H1 (cell line): ENCODE results near the gene MAPK14. TPM values are rescaled to one million over a fixed set of nuclear protein-coding genes. Genes with fewer than 3 reads are reported as not detected.

Source experiments
- CTCF ChIA-PET: fragments of 300-600 bp; sonication (Branson Sonifier 250); formaldehyde crosslinking; loops from one replicate; lab custom pipeline; 2021; ENCODE audit not compliant: partially characterized antibody; lab: Charles Lee
- POLR2A ChIA-PET: fragments of 300-600 bp; sonication (Branson Sonifier 250); formaldehyde crosslinking; loops from one replicate; lab custom pipeline; 2021; ENCODE audit warnings: inconsistent platforms; ENCODE audit not compliant: partially characterized antibody; lab: Charles Lee
- DNase-seq, 2 experiments: peaks; one replicate each; pipeline versions ENCODE4 v3.0.0 to v3.0.0-alpha.2; 2010 to 2022; ENCODE audit warnings: low spot score in 2 of 2, low read depth in 1 of 2, mixed read lengths in 1 of 2
- FAIRE-seq: peaks from 2 replicates; lab custom pipeline; 2011; peaks lifted over from hg19 to GRCh38; lab: Jason Lieb, UNC
- H2AFZ ChIP-seq: 2 replicates; pipeline ENCODE4 v1.8.1; 2012; ENCODE audit warnings: low read length, inconsistent platforms
- H2AK5ac ChIP-seq: 2 replicates; pipeline ENCODE4 v1.6.1; 2013; ENCODE audit warnings: low read depth, low read length
- H2BK120ac ChIP-seq: replicated peaks from 2 replicates; pipeline ENCODE3; 2013; ENCODE audit warnings: low read depth, low read length, inconsistent platforms
- H2BK12ac ChIP-seq: 2 replicates; pipeline ENCODE4 v1.6.1; 2013; ENCODE audit warnings: low read depth, low read length
- H2BK15ac ChIP-seq: 2 replicates; pipeline ENCODE4 v1.6.1; 2013; ENCODE audit warnings: low read length
- H2BK20ac ChIP-seq: 2 replicates; pipeline ENCODE4 v1.6.1; 2013; ENCODE audit warnings: low read length
- H2BK5ac ChIP-seq: 2 replicates; pipeline ENCODE4 v1.6.1; 2013; ENCODE audit warnings: low read depth, low read length
- H3K14ac ChIP-seq: 2 replicates; pipeline ENCODE4 v1.6.1; 2013; ENCODE audit warnings: inconsistent platforms; ENCODE audit not compliant: insufficient read length
- H3K18ac ChIP-seq: 2 replicates; pipeline ENCODE4 v1.6.1; 2013; ENCODE audit warnings: low read length; ENCODE audit errors: extremely low read depth
- H3K23ac ChIP-seq: 2 replicates; pipeline ENCODE4 v1.6.1; 2013; ENCODE audit warnings: inconsistent platforms; ENCODE audit not compliant: insufficient read length
- H3K23me2 ChIP-seq: 2 replicates; pipeline ENCODE4 v1.6.1; 2013; ENCODE audit warnings: low read depth, low read length
- H3K27ac ChIP-seq: 2 replicates; pipeline ENCODE4 v1.6.1; 2011; ENCODE audit warnings: low read depth, low read length, inconsistent platforms
- H3K27me3 ChIP-seq, 4 experiments: replicated peaks in 1 of 4; 1 replicate in 1 of 4; 2 replicates in 3 of 4; pipeline versions ENCODE4 v1.6.1 to v1.8.1; 2011 to 2013; ENCODE audit warnings: low read length in 3 of 4, mild to moderate bottlenecking in 3 of 4, inconsistent platforms in 2 of 4, mixed read lengths in 2 of 4, moderate library complexity in 1 of 4; ENCODE audit not compliant: control insufficient read depth in 3 of 4, insufficient read depth in 3 of 4; ENCODE audit errors: extremely low read depth in 1 of 4
- H3K36me3 ChIP-seq, 4 experiments: 2 replicates each; pipeline versions ENCODE4 v1.6.1 to v1.8.1; 2011 to 2013; ENCODE audit warnings: mild to moderate bottlenecking in 4 of 4, low read length in 3 of 4, moderate library complexity in 2 of 4, control low read depth in 1 of 4, inconsistent platforms in 1 of 4; ENCODE audit not compliant: insufficient read depth in 4 of 4, control insufficient read depth in 2 of 4
- H3K4ac ChIP-seq: replicated peaks from 2 replicates; pipeline ENCODE3; 2013; ENCODE audit warnings: low read length, low read depth, mixed read lengths, inconsistent platforms; ENCODE audit not compliant: insufficient read length
- H3K4me1 ChIP-seq, 4 experiments: replicated peaks in 1 of 4; 1 replicate in 1 of 4; 2 replicates in 3 of 4; pipeline versions ENCODE4 v1.6.1 to v1.8.1; 2011 to 2013; ENCODE audit warnings: low read length in 3 of 4, inconsistent platforms in 2 of 4, mixed read lengths in 1 of 4; ENCODE audit not compliant: insufficient read depth in 4 of 4, control insufficient read depth in 3 of 4
- H3K4me2 ChIP-seq, 2 experiments: 2 replicates each; pipeline versions ENCODE4 v1.6.1 to v1.8.1; 2011 to 2013; ENCODE audit warnings: low read depth in 2 of 2, low read length in 2 of 2, control low read depth in 1 of 2, inconsistent platforms in 1 of 2, mild to moderate bottlenecking in 1 of 2; ENCODE audit not compliant: insufficient read depth in 1 of 2
- H3K4me3 ChIP-seq, 4 experiments: fragments of 200-600, 300-600 bp in 1 of 4; sonication (generic), shearing (Covaris generic), sonication (Bioruptor Twin) in 1 of 4; 2 replicates each; pipeline versions ENCODE4 v1.5.1 to v1.8.1; 2011 to 2016; ENCODE audit warnings: low read length in 4 of 4, low read depth in 3 of 4, control low read depth in 2 of 4, inconsistent platforms in 2 of 4, mild to moderate bottlenecking in 2 of 4, mixed read lengths in 1 of 4, moderate library complexity in 1 of 4; ENCODE audit not compliant: insufficient read depth in 2 of 4; ENCODE audit errors: extremely low read depth in 1 of 4
- H3K56ac ChIP-seq: replicated peaks from 2 replicates; pipeline ENCODE3; 2013; ENCODE audit warnings: low read depth, mild to moderate bottlenecking, mixed read lengths, low read length, inconsistent platforms; ENCODE audit not compliant: insufficient read length
- H3K79me1 ChIP-seq: 2 replicates; pipeline ENCODE4 v1.6.1; 2013; ENCODE audit warnings: low read depth, low read length, control low read depth
- H3K79me2 ChIP-seq, 2 experiments: 2 replicates each; pipeline versions ENCODE4 v1.6.1 to v1.8.1; 2012 to 2013; ENCODE audit warnings: low read length in 2 of 2, mild to moderate bottlenecking in 2 of 2, inconsistent platforms in 1 of 2; ENCODE audit not compliant: insufficient read depth in 2 of 2, control insufficient read depth in 1 of 2
- H3K9ac ChIP-seq, 4 experiments: replicated peaks in 1 of 4; 1 replicate in 1 of 4; 2 replicates in 3 of 4; pipeline versions ENCODE4 v1.6.1 to v1.8.1; 2011 to 2013; ENCODE audit warnings: low read depth in 3 of 4, low read length in 3 of 4, control low read depth in 2 of 4, mild to moderate bottlenecking in 2 of 4, moderate library complexity in 2 of 4, inconsistent platforms in 1 of 4; ENCODE audit errors: extremely low read depth in 1 of 4
- H3K9me3 ChIP-seq, 2 experiments: 2 replicates each; pipeline versions ENCODE4 v1.6.1 to v1.8.1; 2012 to 2013; ENCODE audit warnings: mild to moderate bottlenecking in 2 of 2, moderate library complexity in 2 of 2, control low read depth in 1 of 2, inconsistent platforms in 1 of 2, low read depth in 1 of 2, low read length in 1 of 2, mixed read lengths in 1 of 2; ENCODE audit not compliant: insufficient read depth in 2 of 2
- H4K20me1 ChIP-seq, 2 experiments: replicated peaks in 1 of 2; 2 replicates each; pipeline versions ENCODE3 to v1.8.1; 2011 to 2013; ENCODE audit warnings: inconsistent platforms in 2 of 2, low read length in 2 of 2, mild to moderate bottlenecking in 1 of 2; ENCODE audit not compliant: insufficient read depth in 2 of 2, control insufficient read depth in 1 of 2
- H4K5ac ChIP-seq: 2 replicates; pipeline ENCODE4 v1.6.1; 2013; ENCODE audit warnings: low read length, low read depth, mixed read lengths, inconsistent platforms; ENCODE audit not compliant: insufficient read length
- H4K8ac ChIP-seq: 2 replicates; pipeline ENCODE4 v1.8.0; 2013; ENCODE audit warnings: mild to moderate bottlenecking, moderate library complexity, low read length, inconsistent platforms; ENCODE audit not compliant: insufficient read depth; ENCODE audit errors: extremely low read depth
- H4K91ac ChIP-seq: replicated peaks from 2 replicates; pipeline ENCODE3; 2013; ENCODE audit warnings: low read length, mixed read lengths, inconsistent platforms; ENCODE audit not compliant: insufficient read length
- EGR1 ChIP-seq: IDR thresholded peaks from 2 replicates; pipeline ENCODE4 v1.6.1; 2011; ENCODE audit warnings: low read depth, low read length, borderline replicate concordance
- FOSL1 ChIP-seq: IDR thresholded peaks from 2 replicates; pipeline ENCODE4 v1.6.1; 2011; ENCODE audit warnings: mild to moderate bottlenecking, low read depth, low read length, moderate library complexity; ENCODE audit not compliant: insufficient read depth
- GABPA ChIP-seq: IDR thresholded peaks from 2 replicates; pipeline ENCODE4 v1.6.1; 2011; ENCODE audit warnings: mild to moderate bottlenecking, low read length, moderate library complexity, borderline replicate concordance; ENCODE audit not compliant: insufficient read depth
- GTF2F1 ChIP-seq: IDR thresholded peaks from 2 replicates; pipeline ENCODE4 v1.6.1; 2012; ENCODE audit warnings: low read depth, low read length, improper control_type of control experiment, borderline replicate concordance
- HDAC2 ChIP-seq, 2 experiments: fragments of 300-600 bp in 1 of 2; sonication (generic) in 1 of 2; IDR thresholded peaks; 2 replicates each; pipeline ENCODE4 v1.6.1; 2011 to 2012; ENCODE audit warnings: low read depth in 2 of 2, low read length in 2 of 2, mild to moderate bottlenecking in 2 of 2, moderate library complexity in 2 of 2, borderline replicate concordance in 1 of 2, inconsistent platforms in 1 of 2
- POLR2A ChIP-seq, 2 experiments: IDR thresholded peaks; 1 replicate in 1 of 2; 2 replicates in 1 of 2; pipeline ENCODE4 v1.6.1; 2011; ENCODE audit warnings: low read depth in 2 of 2, low read length in 2 of 2, mild to moderate bottlenecking in 2 of 2; ENCODE audit errors: control extremely low read depth in 1 of 2
- POU5F1 ChIP-seq: IDR thresholded peaks from 2 replicates; pipeline ENCODE4 v1.6.1; 2011; ENCODE audit warnings: low read depth, mild to moderate bottlenecking, low read length, moderate library complexity
- SIN3A ChIP-seq, 2 experiments: IDR thresholded peaks in 1 of 2; conservative IDR thresholded peaks in 1 of 2; 2 replicates each; pipeline ENCODE4 v1.6.1; 2011 to 2012; ENCODE audit warnings: low read length in 2 of 2, improper control_type of control experiment in 1 of 2, low read depth in 1 of 2, mild to moderate bottlenecking in 1 of 2
- SP2 ChIP-seq: IDR thresholded peaks from 2 replicates; pipeline ENCODE4 v1.6.1; 2012; ENCODE audit warnings: mild to moderate bottlenecking, low read length, inconsistent platforms
- ZNF274 ChIP-seq: IDR thresholded peaks from 2 replicates; pipeline ENCODE4 v1.7.0; 2012; ENCODE audit warnings: low read length, borderline replicate concordance; ENCODE audit errors: extremely low read depth
- whole genome bisulfite sequencing, 2 experiments: shearing (Covaris generic) in 1 of 2; methylation state at CpG; one replicate each; pipeline versions ENCODE4 v1.1.6 to v1.1.7; 2013 to 2015; ENCODE audit warnings: low lambda C conversion rate in 2 of 2, mixed read lengths in 2 of 2, inconsistent platforms in 1 of 2, low coverage in 1 of 2, missing lambda C conversion rate in 1 of 2; ENCODE audit not compliant: insufficient replicate concordance in 2 of 2, insufficient coverage in 1 of 2, insufficient read length in 1 of 2; ENCODE audit errors: extremely low coverage in 1 of 2, missing lambda C conversion rate in 1 of 2; 5-methylcytosine and 5-hydroxymethylcytosine counted together
- polyA plus RNA-seq, 7 experiments: library from polyadenylated mRNA; depleted of rRNA in 3 of 7; stranded (reverse) in 5 of 7; unstranded in 2 of 7; fragments of >200 nt in 5 of 7; fragments of 200-250 nt in 2 of 7; gene quantifications; 1 replicate in 5 of 7; 2 replicates in 1 of 7; 4 replicates in 1 of 7; pipeline versions ENCODE4 v1.2.1 to v1.2.3, GENCODE V29; 2011 to 2013; ENCODE audit warnings: missing spikeins in 2 of 7, mixed read lengths in 2 of 7
- total RNA-seq: library from RNA; stranded (reverse); fragmentation: NEBNext Ultra II Directional; extraction: Animal tissue kit (Norgen Biotek cat#: 25700); gene quantifications from 2 replicates; pipeline ENCODE4 v1.2.1, GENCODE V29; 2021

MAPK14 gene
- total and polyA plus RNA-seq, 2 of the 8 experiments (the other 6 are each of a cell fraction or from before 2014, with no cell fraction given): 18.1 to 39.3 TPM

DNA sequence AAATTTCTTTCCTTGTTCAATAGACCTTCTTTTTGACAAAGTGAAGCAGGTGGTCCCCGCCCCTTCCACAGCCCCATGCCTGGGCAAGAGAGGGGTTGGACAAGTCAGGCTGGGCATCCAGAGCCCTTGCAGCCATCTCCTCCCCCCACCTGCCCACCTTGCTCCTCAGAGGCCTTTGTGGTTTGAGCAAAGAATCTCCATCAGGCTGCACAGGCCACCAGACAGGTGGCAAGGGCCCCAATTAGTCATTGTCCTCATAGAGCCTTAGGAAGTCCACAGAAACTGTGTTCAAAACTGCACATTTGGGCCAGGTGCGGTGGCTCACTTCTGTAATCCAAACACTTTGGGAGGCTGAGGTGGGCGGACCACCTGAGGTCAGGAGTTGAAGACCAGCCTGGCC is 101.2 kb downstream of the MAPK14 start:
- no peaks in the 10 kb centered on the region for H4K20me1 ChIP-seq
- H3K4me3 ChIP-seq: no peak overlapping the region
- TF ChIP-seq FOSL1 (no peak), EGR1 (no peak), HDAC2 (IDR thresholded peaks at IDR 0.05; ENCODE audit: borderline replicate concordance in 1 of 2, low read depth in 2 of 2, low read length in 2 of 2) (no peak), SIN3A (conservative IDR thresholded peaks at IDR 0.05 in 1 of 2, IDR thresholded peaks at IDR 0.05 in 1 of 2; ENCODE audit: low read depth in 1 of 2, low read length in 2 of 2) (no peak), ZNF274 (no peak), POU5F1 (no peak), GABPA (no peak), SP2 (no peak), POLR2A (IDR thresholded peaks at IDR 0.05; ENCODE audit: control extremely low read depth in 1 of 2, low read depth in 2 of 2, low read length in 2 of 2) (no peak), GTF2F1 (no peak)
- H2BK15ac ChIP-seq: 0 out of 2 replicates have a peak overlapping the region, but pooled peaks have one; percentile 46
- H3K27ac ChIP-seq: no peak overlapping the region
- 83% methylated on average over 3 of the region's 3 CpGs; no CpG with 5 or more reads in 1 of the 2 experiments for WGBS, 2 experiments
- CTCF ChIA-PET: interaction anchor here (3.0 to 3.4 kb wide), 2 partner anchors 11 kb away, joined by 19 read pairs; no protein-coding TSS in a partner anchor
- no peak overlapping the region for H2AFZ ChIP-seq
- no peak overlapping the region for H2BK5ac ChIP-seq
- no peak overlapping the region for H2BK120ac ChIP-seq
- no peak overlapping the region for H2AK5ac ChIP-seq
- peaks cover 0 to 10% (median 3%) of the 10 kb centered on the region in 4 experiments; a peak in 4 of 7 replicates for H3K27me3 ChIP-seq
- DNase-seq (no peak), FAIRE-seq (no peak)
- no peak overlapping the region for H3K9ac ChIP-seq
- H4K91ac ChIP-seq: no peak overlapping the region
- no peak overlapping the region for H2BK12ac ChIP-seq
- H4K5ac ChIP-seq: no peak overlapping the region
- peaks cover 9% of the 10 kb centered on the region; the same call in 1 of the 2 replicates for H3K23me2 ChIP-seq
- H3K36me3 ChIP-seq: no peaks in the 10 kb centered on the region
- no peaks in the 10 kb centered on the region; the same call in 1 of the 2 replicates for H3K79me1 ChIP-seq
- no peak overlapping the region for H3K56ac ChIP-seq
- H3K4me2 ChIP-seq: no peak overlapping the region
- no peaks in the 10 kb centered on the region for H3K79me2 ChIP-seq
- no peak overlapping the region for H3K14ac ChIP-seq
- no peak overlapping the region for H3K18ac ChIP-seq
- H3K4ac ChIP-seq: no peak overlapping the region
- H4K8ac ChIP-seq: no peak overlapping the region
- H3K4me1 ChIP-seq: peaks cover 7 to 18% (median 15%) of the 10 kb centered on the region in 4 experiments
- no peak overlapping the region for H3K23ac ChIP-seq
- H2BK20ac ChIP-seq: no peak overlapping the region
- H3K9me3 ChIP-seq: no peaks in the 10 kb centered on the region
- POLR2A ChIA-PET: interaction anchor here (1.6 kb wide), 1 partner anchor 8 kb away, joined by 10 read pairs; no protein-coding TSS in a partner anchor
